Measurements from ENCODE around the gene ABCC5.

Gene ABCC5

DNA sequence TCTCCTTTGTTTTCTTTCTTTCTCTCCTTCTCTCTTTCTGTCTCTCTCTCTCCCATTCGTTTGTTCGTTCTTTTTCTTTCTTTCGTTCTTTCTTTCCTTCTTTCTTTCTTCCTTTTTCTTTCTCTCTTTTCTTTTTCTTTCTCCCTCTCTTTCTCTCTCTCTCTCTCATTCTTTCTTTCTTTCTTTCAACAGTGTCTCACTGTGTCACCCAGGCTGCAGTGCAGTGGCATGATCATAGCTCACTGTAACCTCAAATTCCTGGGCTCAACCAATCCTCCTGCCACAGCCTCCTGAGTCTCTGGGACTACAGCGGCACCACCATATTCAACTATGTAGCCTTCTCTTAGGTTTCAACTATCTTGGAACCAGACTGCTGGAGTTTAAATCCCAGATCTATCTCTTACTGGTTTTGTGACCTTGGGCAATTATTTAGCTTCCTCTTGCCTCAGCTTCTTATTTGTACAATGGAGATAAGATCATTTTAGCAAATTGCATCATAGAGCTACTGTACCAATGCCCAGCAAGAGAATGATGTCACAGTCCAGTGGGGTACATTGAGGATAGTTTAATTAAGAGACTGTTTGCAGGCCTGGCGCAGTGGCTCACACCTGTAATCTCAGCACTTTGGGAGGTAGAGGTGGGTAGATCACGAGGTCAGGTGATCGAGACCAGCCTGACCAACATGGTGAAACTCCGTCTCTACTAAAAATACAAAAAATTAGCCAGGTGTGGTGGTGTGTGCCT, 105.7 kb downstream of the ABCC5 start:
- no peak for TF ChIP-seq EZH2 (IDR thresholded peaks at IDR 0.05; ENCODE audit: borderline replicate concordance, low read depth, low read length, severe bottlenecking)
- TF ChIP-seq, protein P1, sequence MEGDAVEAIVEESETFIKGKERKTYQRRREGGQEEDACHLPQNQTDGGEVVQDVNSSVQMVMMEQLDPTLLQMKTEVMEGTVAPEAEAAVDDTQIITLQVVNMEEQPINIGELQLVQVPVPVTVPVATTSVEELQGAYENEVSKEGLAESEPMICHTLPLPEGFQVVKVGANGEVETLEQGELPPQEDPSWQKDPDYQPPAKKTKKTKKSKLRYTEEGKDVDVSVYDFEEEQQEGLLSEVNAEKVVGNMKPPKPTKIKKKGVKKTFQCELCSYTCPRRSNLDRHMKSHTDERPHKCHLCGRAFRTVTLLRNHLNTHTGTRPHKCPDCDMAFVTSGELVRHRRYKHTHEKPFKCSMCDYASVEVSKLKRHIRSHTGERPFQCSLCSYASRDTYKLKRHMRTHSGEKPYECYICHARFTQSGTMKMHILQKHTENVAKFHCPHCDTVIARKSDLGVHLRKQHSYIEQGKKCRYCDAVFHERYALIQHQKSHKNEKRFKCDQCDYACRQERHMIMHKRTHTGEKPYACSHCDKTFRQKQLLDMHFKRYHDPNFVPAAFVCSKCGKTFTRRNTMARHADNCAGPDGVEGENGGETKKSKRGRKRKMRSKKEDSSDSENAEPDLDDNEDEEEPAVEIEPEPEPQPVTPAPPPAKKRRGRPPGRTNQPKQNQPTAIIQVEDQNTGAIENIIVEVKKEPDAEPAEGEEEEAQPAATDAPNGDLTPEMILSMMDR (IDR thresholded peaks at IDR 0.05; ENCODE audit: borderline replicate concordance, extremely low read depth, low read length, poor library complexity, severe bottlenecking): no peak
- ATAC-seq (ENCODE audit: insufficient read depth, low read depth): no peak

DNA sequence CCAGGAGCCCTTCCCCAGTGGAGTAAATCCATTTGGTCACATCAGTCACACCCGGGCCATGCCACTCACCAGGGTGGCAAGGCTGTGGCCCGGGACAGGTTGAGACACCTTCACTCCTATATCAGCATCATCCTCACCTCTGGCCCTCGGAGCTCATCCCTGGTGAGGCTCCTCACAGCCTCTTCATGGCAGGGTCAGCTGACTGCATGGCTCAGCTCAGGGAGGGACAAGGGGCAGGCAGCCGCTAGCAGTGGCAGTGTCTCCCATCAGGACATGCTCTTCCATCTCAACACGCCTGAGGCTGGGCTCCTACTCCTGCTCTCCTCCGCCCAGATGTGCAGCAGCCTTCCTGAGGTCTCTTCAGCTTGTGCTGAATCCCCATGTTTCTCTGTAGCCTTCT, 106.6 kb downstream of the ABCC5 start:
- no peak overlapping the region for H3K9ac ChIP-seq (ENCODE audit: low read depth, low read length)
- no peak overlapping the region for H3K4me3 ChIP-seq (ENCODE audit: low read depth in 1 of 2, low read length in 2 of 2)
- H2AFZ ChIP-seq (ENCODE audit: low read depth, low read length): no peak overlapping the region
- H3K36me3 ChIP-seq (ENCODE audit: insufficient read depth, low read length): no peaks in the 10 kb centered on the region
- H3K9me3 ChIP-seq (ENCODE audit: insufficient read depth, low read length, severe bottlenecking): no peaks in the 10 kb centered on the region
- H3K4me2 ChIP-seq (ENCODE audit: insufficient read depth, low read length): no peak overlapping the region
- no peaks in the 10 kb centered on the region for H3K4me1 ChIP-seq (ENCODE audit: insufficient read depth, low read length)
- DNase-seq (no peak), ATAC-seq (ENCODE audit: insufficient read depth, low read depth) (no peak)
- no peak for TF ChIP-seq EZH2 (IDR thresholded peaks at IDR 0.05; ENCODE audit: borderline replicate concordance, low read depth, low read length, severe bottlenecking)
- TF ChIP-seq, protein P1 (IDR thresholded peaks at IDR 0.05; ENCODE audit: borderline replicate concordance, extremely low read depth, low read length, poor library complexity, severe bottlenecking): no peak
- H3K27ac ChIP-seq (ENCODE audit: low read length): no peak overlapping the region
- H3K27me3 ChIP-seq (ENCODE audit: insufficient read depth, low read length, poor library complexity): no peaks in the 10 kb centered on the region
- no peaks in the 10 kb centered on the region for H3K79me2 ChIP-seq (ENCODE audit: insufficient read depth, low read length)
- no peaks in the 10 kb centered on the region for H4K20me1 ChIP-seq (ENCODE audit: insufficient read depth, low read length)

More for the DNA sequence above, 105.7 kb downstream of the ABCC5 start:
- H3K27me3 ChIP-seq (ENCODE audit: insufficient read depth, low read length, poor library complexity): no peaks in the 10 kb centered on the region
- H2AFZ ChIP-seq (ENCODE audit: low read depth, low read length): no peak overlapping the region
- DNase-seq: no peak
- no peak overlapping the region for H3K4me2 ChIP-seq (ENCODE audit: insufficient read depth, low read length)
- H3K79me2 ChIP-seq (ENCODE audit: insufficient read depth, low read length): no peaks in the 10 kb centered on the region
- H4K20me1 ChIP-seq (ENCODE audit: insufficient read depth, low read length): no peaks in the 10 kb centered on the region
- H3K36me3 ChIP-seq (ENCODE audit: insufficient read depth, low read length): no peaks in the 10 kb centered on the region
- no peaks in the 10 kb centered on the region for H3K4me1 ChIP-seq (ENCODE audit: insufficient read depth, low read length)
- no peak overlapping the region for H3K9ac ChIP-seq (ENCODE audit: low read depth, low read length)
- no peak overlapping the region for H3K27ac ChIP-seq (ENCODE audit: low read length)
- no peak overlapping the region for H3K4me3 ChIP-seq (ENCODE audit: low read depth in 1 of 2, low read length in 2 of 2)
- H3K9me3 ChIP-seq (ENCODE audit: insufficient read depth, low read length, severe bottlenecking): no peaks in the 10 kb centered on the region

DNA sequence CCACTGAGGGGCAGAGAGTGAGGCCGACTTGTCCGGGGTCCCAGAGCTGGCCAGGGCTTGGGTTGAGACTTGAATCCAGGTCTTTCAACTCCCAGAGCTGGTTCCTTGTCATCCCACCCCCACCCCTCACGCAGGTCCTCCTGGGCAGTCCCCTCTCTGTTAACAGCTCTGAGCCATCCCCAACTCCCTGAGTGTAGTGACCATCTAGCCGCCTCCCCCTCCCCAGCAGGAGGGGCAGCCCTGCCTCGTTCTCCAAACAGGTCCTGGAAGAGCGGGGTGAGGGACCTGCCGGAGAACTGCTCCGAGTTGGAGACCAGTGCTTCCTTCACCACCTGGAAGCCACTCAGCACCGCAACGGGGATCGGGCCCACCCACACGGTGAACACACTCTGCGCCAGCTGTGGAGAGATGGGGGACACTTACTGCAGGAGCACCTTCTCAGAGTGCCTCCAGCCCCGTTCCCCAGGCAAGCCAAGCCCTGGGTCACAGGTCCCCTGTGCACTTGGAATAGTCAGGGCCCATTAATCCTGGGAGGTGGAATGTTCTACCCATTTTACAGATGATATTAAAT, 108.6 kb downstream of the ABCC5 start:
- no peak for ATAC-seq (ENCODE audit: insufficient read depth, low read depth)
- H2AFZ ChIP-seq (ENCODE audit: low read depth, low read length): no peak overlapping the region

More for the DNA sequence above, 108.6 kb downstream of the ABCC5 start:
- no peak for DNase-seq
- H3K4me1 ChIP-seq (ENCODE audit: insufficient read depth, low read length): no peaks in the 10 kb centered on the region
- no peaks in the 10 kb centered on the region for H3K79me2 ChIP-seq (ENCODE audit: insufficient read depth, low read length)
- no peaks in the 10 kb centered on the region for H3K36me3 ChIP-seq (ENCODE audit: insufficient read depth, low read length)
- H3K4me2 ChIP-seq (ENCODE audit: insufficient read depth, low read length): no peak overlapping the region
- no peaks in the 10 kb centered on the region for H4K20me1 ChIP-seq (ENCODE audit: insufficient read depth, low read length)
- no peaks in the 10 kb centered on the region for H3K9me3 ChIP-seq (ENCODE audit: insufficient read depth, low read length, severe bottlenecking)
- H3K9ac ChIP-seq (ENCODE audit: low read depth, low read length): no peak overlapping the region
- H3K4me3 ChIP-seq (ENCODE audit: low read depth in 1 of 2, low read length in 2 of 2): no peak overlapping the region
- no peaks in the 10 kb centered on the region for H3K27me3 ChIP-seq (ENCODE audit: insufficient read depth, low read length, poor library complexity)
- no peak overlapping the region for H3K27ac ChIP-seq (ENCODE audit: low read length)
- TF ChIP-seq, protein P1 (IDR thresholded peaks at IDR 0.05; ENCODE audit: borderline replicate concordance, extremely low read depth, low read length, poor library complexity, severe bottlenecking): no peak
- no peak for TF ChIP-seq EZH2 (IDR thresholded peaks at IDR 0.05; ENCODE audit: borderline replicate concordance, low read depth, low read length, severe bottlenecking)

All from DND-41 (cell line).